Activated CD4-positive, CD25-positive, alpha-beta regulatory T cell treated with anti-CD3 and anti-CD28 coated beads, Interleukin-2, amount 50 U/mL, for 72 hours (primary cell): ENCODE results near the gene PPP1R9A.

ENCODE experiments used
- DNase-seq: peaks from one replicate; pipeline ENCODE4 v3.0.0; 2021

The PPP1R9A gene

DNA sequence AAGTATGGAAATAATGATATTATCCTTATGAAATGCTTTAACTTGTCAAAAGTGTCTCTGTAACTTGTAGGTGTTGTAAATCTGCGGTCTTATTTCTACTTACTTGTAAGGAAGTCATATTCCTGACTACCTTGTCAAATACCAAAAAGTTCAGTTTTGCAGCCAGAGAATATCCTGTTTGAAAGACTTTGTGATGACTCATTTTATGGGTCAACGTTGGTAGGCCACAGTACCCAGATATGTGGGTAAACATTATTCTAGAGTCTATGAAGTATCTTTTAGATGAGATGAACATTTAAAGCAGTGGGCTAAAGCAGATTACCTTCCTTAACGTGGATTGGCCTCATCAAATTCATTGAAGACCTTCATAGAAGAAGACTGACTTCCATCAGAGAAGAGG is 195.3 kb downstream of the PPP1R9A start:
- DNase-seq, result no peak

DNA sequence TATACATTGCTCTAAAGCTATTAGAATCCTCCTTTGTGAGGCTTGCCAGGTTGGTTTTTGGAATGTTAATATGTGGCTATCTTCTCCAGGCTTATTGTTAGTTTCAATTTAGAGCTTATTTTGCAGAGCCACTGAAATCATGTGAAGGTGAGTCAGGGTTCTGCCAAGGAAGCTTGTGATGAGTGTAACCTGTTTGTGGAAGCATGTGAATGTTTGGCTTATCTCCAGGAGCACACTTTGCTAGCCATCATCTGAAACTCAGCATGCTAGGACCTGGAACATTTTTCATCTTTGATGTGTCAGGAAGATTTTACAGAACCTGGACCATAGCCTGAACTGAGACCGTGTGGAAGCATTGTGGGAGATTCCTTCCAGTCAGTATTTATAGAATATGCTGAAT is 197.3 kb downstream of the PPP1R9A start:
- DNase-seq, result no peak

DNA sequence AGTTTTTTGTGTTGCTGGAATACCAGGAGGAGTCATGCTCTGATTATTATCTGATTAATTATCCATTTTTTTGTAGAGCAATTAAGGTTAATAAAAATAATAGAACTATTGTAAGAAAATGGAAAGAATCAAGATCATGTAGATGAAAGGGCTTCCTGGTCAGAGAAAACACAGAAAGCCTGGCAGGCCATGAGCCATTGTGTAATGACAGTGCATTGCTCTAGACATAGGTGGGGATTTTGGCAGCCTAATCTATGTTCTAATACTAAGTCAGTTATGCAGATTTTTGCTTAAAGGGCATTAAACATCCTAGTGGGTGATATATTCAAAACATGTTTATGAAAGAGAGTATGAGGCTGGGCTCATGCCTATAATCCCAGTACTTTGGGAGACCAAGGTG is 198.2 kb downstream of the PPP1R9A start:
- DNase-seq, result no peak

- DNase-seq, result no peak
These were observed 199.0 kb downstream of the PPP1R9A start for GRCh38 chr7:95106401-95106800.

DNA sequence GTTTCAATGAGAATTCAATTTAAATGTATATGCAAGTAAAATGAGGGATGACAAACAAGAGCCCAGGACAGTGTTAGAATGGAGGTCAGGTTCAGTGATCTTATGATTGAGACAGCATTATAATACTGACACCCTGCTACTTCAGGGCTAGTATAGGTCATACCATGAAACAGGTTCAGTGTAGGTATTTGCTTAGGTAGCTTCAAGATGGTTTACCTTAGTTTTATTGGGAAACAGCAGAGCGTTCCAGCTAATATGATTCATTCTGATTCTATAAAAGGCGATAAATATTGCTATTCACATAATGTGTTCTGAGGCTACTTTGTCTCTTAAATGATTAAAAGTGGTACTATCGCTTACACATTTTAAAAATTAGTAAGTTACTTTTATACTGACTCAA is 203.3 kb downstream of the PPP1R9A start:
- DNase-seq, result no peak

DNA sequence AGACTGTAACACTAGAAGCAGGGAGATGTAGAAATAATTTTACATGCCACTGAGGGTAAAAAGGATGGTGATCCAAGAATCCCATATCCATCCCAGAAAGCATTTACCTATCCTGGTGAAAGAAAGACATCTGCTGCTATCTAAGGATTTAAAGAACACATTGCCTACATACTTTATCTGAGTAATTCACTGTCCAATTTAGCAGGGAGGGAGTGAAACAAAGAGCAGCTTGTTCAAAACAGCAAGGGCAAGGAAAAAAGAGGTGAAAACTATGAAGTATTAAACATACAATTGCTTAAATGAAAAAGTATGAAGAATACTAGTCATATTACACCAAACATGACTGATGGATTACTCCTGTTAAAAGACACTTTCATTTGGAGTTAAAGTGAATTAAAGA is 206.2 kb downstream of the PPP1R9A start:
- DNase-seq, result no peak

GRCh38 chr7:95126053-95126709 is 218.8 kb downstream of the PPP1R9A start:
- no peak for DNase-seq

- DNase-seq, result no peak
These were observed 225.1 kb downstream of the PPP1R9A start for GRCh38 chr7:95132500-95132899.

DNA sequence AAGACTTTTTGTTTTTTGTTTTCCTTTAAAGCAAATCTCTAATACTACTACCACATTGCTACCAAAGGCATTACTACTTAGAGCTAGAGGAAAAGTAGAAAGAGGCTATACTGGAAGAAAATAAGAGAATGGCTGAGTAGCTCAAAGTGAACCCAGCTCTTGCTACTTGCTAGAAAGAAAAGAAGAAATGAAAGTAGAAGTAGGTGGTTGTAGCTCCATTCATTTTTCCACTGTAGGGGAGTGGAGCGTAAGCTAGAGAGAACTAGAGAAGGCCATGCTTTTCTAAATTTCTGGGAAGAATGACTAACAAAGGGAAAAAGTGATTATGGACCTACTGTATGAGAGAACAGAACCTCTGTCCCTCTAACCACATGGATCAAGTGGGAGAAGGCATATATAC is 232.5 kb downstream of the PPP1R9A start:
- DNase-seq, result no peak

DNA sequence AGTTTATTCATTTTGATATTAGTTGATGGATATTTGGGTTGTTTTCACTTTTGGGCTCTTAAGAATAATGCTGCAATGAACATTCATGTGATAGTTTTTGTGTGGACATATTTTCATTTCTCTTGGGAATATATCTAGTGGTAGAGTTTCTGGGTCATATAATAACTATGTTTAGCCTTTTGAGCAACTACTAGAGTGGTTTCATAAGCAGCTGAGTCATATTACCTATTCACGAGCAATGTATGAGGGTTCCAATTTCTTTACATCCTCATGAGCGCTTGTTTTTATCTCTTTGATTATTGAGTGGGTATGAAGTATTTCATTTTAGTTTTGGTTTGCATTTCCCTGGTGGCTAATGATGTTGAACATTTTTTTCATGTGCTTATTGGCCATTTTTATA is 234.4 kb downstream of the PPP1R9A start:
- DNase-seq, result no peak

DNA sequence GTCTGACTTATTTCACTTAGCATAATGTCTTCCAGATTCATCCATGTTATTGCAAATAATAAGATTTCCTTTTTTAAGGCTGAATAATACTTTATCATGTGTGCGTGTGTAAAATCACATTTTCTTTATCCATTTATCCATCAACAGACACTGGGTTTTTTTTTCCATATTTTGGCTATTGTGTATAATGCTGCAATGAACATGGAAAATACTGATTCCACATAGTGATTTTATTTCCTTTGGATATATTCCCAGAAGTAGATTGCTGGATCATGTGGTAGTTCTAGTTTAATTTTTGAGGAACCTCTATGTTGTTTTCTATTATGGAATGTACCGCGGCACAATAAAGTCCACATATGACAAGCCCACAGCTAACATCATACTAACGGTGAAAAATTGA is 236.9 kb downstream of the PPP1R9A start:
- DNase-seq, result no peak

DNA sequence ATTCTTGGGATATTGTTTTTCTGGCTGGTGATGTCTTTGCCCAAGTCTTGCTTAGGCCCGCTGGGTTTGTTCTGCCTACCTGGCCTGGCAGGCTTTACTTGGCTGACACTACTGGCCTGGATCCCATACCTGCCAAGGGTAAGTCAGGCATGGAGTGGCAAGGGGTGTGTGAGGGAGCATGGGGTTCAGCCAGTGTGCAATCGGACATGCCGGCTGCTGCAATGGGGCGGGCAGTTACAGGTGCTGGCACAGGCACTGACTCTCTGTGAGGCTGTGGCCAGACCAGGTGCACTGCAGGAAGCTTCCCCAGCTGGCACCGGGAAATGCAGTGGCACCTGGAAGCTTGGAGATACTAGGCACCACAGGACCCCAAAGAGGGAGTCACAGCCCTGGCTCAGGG is 248.6 kb downstream of the PPP1R9A start:
- DNase-seq, result no peak

DNA sequence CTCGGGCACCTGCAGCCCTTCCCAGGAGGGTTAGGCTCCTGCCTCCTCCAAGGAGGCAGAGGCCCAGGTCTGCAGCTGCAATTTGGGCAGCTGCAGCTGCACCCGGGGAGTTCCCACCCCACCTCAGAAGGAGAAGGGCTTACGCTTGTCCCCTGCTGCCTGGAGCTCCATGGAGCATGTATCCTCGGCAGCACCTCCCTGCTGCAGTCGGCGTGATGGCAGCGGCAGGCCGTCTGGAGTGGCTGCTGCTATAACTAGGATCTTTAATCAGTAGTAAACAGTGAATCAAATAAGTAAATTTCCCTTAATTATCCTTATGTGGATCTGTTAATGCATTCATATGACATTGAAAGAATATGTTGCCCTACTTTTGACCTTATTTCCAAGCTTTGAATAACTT is 250.0 kb downstream of the PPP1R9A start:
- no peak for DNase-seq

DNA sequence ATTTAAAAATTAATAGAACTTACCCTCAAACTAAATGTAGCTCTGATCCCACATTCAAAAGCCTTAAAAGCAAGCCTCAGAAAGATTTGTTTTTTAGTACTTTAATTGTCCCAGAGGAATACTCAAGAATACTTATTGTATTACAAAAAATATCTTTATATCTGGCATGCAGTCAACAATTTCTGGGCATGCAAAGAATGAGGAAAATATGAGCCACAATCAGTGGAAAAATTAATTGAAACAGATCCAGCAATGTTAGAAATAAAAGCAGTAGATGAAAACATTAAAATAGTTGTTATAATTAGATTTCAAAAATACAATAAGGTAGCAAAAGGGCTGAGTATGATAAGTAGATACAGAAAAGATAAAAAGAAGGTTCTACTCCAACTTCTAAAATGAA is 262.3 kb downstream of the PPP1R9A start:
- DNase-seq, result no peak

DNA sequence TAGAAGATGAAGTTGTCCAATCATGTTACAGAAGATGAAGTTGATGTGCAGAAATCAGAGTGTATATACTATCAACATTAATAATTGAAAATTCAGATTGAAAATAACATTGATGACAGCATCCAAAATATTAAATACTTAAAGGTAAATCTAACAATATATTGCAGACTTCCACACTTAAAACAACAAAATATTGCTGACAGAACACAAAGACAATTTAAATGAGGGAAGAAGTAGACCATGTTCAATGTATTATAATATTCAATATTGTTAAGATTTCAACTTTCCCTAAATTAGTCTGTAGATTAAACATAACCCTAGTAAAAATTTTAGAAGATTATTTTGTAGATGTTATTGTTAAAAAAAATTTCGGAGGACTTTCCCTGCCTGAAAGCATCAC is 265.0 kb downstream of the PPP1R9A start:
- no peak for DNase-seq

DNA sequence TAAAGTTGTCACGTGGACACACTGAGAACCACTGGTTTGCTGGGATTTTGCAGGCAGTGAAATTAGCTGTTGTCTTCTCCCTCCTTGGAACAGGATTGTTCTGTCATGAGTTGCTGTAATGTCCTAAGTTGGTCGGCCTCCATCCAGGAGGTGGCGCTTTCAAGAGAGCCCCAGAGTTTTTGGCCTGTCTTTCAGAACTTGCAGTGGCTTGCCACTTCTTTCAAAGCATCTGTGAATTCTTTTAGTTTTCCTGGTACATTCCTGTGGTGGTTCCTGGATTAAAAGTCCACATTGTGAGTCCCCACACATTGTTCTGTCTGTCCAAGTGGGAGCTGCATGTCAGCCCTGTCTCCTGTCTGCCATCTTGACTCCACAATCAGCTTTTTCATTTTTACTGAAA is 283.1 kb downstream of the PPP1R9A start:
- no peak for DNase-seq

GRCh38 chr7:95191795-95192194 is 284.4 kb downstream of the PPP1R9A start:
- DNase-seq, result no peak

- DNase-seq, result no peak
These were observed 291.5 kb downstream of the PPP1R9A start for GRCh38 chr7:95198863-95199262.

DNA sequence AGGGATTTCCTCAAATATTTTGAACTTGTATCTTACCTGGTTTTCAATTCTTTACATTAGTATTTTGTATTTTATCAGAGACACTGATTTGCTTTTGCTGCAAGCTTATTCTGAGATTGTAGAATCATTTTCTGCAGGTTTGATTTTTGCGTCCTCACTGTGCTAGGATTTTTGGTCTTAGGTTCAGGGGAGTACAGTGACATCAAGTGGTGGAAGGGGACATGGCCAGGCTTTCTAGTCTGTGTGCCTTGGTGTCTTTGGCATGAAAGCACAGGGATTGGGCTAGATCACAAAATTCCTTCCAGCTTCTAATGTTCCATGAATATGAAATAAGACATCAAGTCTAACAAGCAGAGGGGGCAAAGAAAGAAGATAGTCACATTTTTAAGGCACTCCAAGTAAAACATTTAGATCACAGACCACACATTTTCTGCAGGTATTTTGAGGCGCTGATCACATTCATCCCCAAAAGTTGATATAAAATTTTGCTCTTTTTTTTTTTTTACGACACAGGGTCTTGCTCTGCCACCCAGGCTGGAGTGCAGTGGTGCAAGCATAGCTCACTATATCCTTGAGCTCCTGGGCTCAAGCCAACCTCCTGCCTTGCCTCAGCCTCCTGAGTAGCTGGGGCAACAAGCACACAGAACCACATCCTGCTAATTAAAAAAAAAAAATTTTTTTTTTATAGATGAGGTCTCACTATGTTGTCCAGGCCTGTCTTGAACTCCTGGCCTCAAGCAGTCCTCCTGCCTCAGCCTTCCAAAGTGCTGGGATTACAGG is 292.6 kb downstream of the PPP1R9A start:
- no peak for DNase-seq

DNA sequence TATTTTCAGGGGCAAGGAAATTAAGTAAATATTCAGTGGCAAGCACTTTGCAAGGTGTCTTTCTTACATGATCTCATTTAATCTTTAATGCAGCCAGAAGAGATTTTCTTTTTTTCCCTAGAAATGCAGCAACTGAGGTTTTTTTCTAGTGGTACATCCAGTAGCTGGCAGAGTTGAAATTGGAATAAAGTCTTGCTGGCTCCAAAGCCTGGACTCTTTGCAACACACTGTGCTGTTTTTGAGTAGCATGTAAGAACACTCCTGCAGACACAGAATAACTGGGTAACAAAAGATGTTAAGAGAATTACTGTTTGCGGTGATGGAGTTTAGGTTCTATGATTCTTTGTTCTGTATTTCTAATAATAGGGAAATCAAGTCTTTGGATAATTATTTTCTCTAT is 293.3 kb downstream of the PPP1R9A start:
- no peak for DNase-seq

DNA sequence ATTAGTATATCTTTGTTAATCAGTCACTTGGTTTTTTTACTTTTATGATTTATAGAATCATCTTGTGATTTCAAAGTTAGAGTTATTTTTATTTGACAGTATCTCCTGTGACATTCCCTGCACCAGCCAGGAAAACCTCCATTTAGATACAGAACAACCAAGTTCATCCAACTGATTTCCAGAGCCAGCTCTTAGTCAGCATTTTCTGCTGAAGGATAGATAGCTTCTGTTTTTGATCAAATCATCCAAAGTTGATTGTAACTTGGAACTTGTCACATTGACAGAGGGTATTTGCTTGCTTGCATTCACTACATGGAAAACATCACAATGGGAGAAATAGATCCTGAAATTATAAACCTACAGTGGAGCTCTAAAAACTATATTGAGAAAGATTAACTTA is 294.3 kb downstream of the PPP1R9A start:
- no peak for DNase-seq

- no peak for DNase-seq
These were observed 297.2 kb downstream of the PPP1R9A start for GRCh38 chr7:95204618-95205017.

- no peak for DNase-seq
These were observed 298.4 kb downstream of the PPP1R9A start for GRCh38 chr7:95205665-95206225.

- no peak for DNase-seq
These were observed 301.9 kb downstream of the PPP1R9A start for GRCh38 chr7:95209276-95209675.

- DNase-seq, result no peak
These were observed 302.4 kb downstream of the PPP1R9A start for GRCh38 chr7:95209788-95210187.
